Measurements from ENCODE around the gene D2HGDH. TPM values are rescaled to one million over a fixed set of nuclear protein-coding genes. Genes with fewer than 3 reads are reported as not detected.

The D2HGDH gene
- total RNA-seq, 3 donors from 2014 or later (not counting 1 experiment from before 2014, with no cell fraction given) = 28.9 to 45.5 (median 43.4) TPM

GRCh38 chr2:241689306-241689705, 45.1 kb upstream of the D2HGDH start:
- Histone ChIP-seq H3K36me3 (ENCODE audit: control insufficient read depth, insufficient read depth, low read length) (peaks cover 13% of the 10 kb centered on the region), H3K9me3 (ENCODE audit: control insufficient read depth, insufficient read depth, low read length) (no peaks in the 10 kb centered on the region), H3K4me1 (ENCODE audit: control insufficient read depth, insufficient read depth, low read length) (peaks cover 18% of the 10 kb centered on the region), H3K27me3 (ENCODE audit: control insufficient read depth, insufficient read depth, low read length) (no peaks in the 10 kb centered on the region), H3K27ac (ENCODE audit: low read length) (no peak overlapping the region), H3K4me3 (ENCODE audit: low read length) (no peak overlapping the region)
- TF ChIP-seq, protein P1, sequence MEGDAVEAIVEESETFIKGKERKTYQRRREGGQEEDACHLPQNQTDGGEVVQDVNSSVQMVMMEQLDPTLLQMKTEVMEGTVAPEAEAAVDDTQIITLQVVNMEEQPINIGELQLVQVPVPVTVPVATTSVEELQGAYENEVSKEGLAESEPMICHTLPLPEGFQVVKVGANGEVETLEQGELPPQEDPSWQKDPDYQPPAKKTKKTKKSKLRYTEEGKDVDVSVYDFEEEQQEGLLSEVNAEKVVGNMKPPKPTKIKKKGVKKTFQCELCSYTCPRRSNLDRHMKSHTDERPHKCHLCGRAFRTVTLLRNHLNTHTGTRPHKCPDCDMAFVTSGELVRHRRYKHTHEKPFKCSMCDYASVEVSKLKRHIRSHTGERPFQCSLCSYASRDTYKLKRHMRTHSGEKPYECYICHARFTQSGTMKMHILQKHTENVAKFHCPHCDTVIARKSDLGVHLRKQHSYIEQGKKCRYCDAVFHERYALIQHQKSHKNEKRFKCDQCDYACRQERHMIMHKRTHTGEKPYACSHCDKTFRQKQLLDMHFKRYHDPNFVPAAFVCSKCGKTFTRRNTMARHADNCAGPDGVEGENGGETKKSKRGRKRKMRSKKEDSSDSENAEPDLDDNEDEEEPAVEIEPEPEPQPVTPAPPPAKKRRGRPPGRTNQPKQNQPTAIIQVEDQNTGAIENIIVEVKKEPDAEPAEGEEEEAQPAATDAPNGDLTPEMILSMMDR (IDR thresholded peaks at IDR 0.05) = no peak
- H3K36me3 Mint-ChIP-seq = no peaks in the 10 kb centered on the region
- no peak for ATAC-seq
- peaks cover 24 to 28% of the 10 kb centered on the region in 2 donors for H3K4me1 Mint-ChIP-seq
- 84% methylated on average over 10 of the region's 10 CpGs for WGBS (ENCODE audit: insufficient coverage)
- intact Hi-C loops (cut with micrococcal nuclease) = loop anchor here (5.0 to 10.0 kb wide), 2 partner anchors 73 to 185 kb away; no protein-coding TSS in a partner anchor
- no peaks in the 10 kb centered on the region for H3K27me3 Mint-ChIP-seq (ENCODE audit: low read depth in 2 of 2)
- H3K27ac Mint-ChIP-seq = no peak overlapping the region
- H3K4me3 Mint-ChIP-seq = peak overlapping the region; percentile 35
- no peaks in the 10 kb centered on the region for H3K9me3 Mint-ChIP-seq
- no peak for DNase-seq

GRCh38 chr2:241690202-241690717, 44.2 kb upstream of the D2HGDH start:
- H3K4me3 ChIP-seq (ENCODE audit: low read length) = no peak overlapping the region
- intact Hi-C loops (cut with micrococcal nuclease) = no loop called here
- no peaks in the 10 kb centered on the region for H3K36me3 Mint-ChIP-seq
- no peaks in the 10 kb centered on the region for H3K27me3 ChIP-seq (ENCODE audit: control insufficient read depth, insufficient read depth, low read length)
- WGBS (ENCODE audit: insufficient coverage) = 87% methylated on average over 6 of the region's 6 CpGs
- peaks cover 13% of the 10 kb centered on the region for H3K36me3 ChIP-seq (ENCODE audit: control insufficient read depth, insufficient read depth, low read length)
- TF ChIP-seq, protein P1 (IDR thresholded peaks at IDR 0.05) = no peak
- no peak overlapping the region for H3K27ac Mint-ChIP-seq
- no peaks in the 10 kb centered on the region for H3K9me3 ChIP-seq (ENCODE audit: control insufficient read depth, insufficient read depth, low read length)
- H3K27me3 Mint-ChIP-seq (ENCODE audit: low read depth in 2 of 2) = no peaks in the 10 kb centered on the region
- H3K4me1 Mint-ChIP-seq = peaks cover 22 to 28% of the 10 kb centered on the region in 2 donors
- H3K9me3 Mint-ChIP-seq = no peaks in the 10 kb centered on the region
- no peak overlapping the region for H3K27ac ChIP-seq (ENCODE audit: low read length)
- H3K4me1 ChIP-seq (ENCODE audit: control insufficient read depth, insufficient read depth, low read length) = peaks cover 18% of the 10 kb centered on the region
- no peak for ATAC-seq
- no peak for DNase-seq
- no peak overlapping the region for H3K4me3 Mint-ChIP-seq

GRCh38 chr2:241692448-241692847, 42.0 kb upstream of the D2HGDH start:
- Mint-ChIP-seq H3K27ac (no peak overlapping the region), H3K9me3 (no peaks in the 10 kb centered on the region), H3K27me3 (ENCODE audit: low read depth in 2 of 2) (no peaks in the 10 kb centered on the region), H3K4me1 (peaks cover 13 to 16% of the 10 kb centered on the region in 2 donors), H3K4me3 (no peak overlapping the region), H3K36me3 (no peaks in the 10 kb centered on the region)
- DNase-seq (no peak), ATAC-seq (no peak)
- 96% methylated on average over 5 of the region's 6 CpGs for WGBS (ENCODE audit: insufficient coverage)
- H3K27ac ChIP-seq (ENCODE audit: low read length) = no peak overlapping the region
- no peaks in the 10 kb centered on the region for H3K27me3 ChIP-seq (ENCODE audit: control insufficient read depth, insufficient read depth, low read length)
- intact Hi-C loops (cut with micrococcal nuclease) = no loop called here
- no peaks in the 10 kb centered on the region for H3K9me3 ChIP-seq (ENCODE audit: control insufficient read depth, insufficient read depth, low read length)
- no peak overlapping the region for H3K4me3 ChIP-seq (ENCODE audit: low read length)
- peaks cover 11% of the 10 kb centered on the region for H3K4me1 ChIP-seq (ENCODE audit: control insufficient read depth, insufficient read depth, low read length)
- peaks cover 13% of the 10 kb centered on the region for H3K36me3 ChIP-seq (ENCODE audit: control insufficient read depth, insufficient read depth, low read length)
- TF ChIP-seq, protein P1 (IDR thresholded peaks at IDR 0.05) = no peak

GRCh38 chr2:241695651-241696050, 38.8 kb upstream of the D2HGDH start:
- Mint-ChIP-seq H3K9me3 (no peaks in the 10 kb centered on the region), H3K4me1 (no peaks in the 10 kb centered on the region), H3K36me3 (no peaks in the 10 kb centered on the region), H3K4me3 (no peak overlapping the region), H3K27me3 (ENCODE audit: low read depth in 2 of 2) (no peaks in the 10 kb centered on the region), H3K27ac (no peak overlapping the region)
- Histone ChIP-seq H3K9me3 (ENCODE audit: control insufficient read depth, insufficient read depth, low read length) (no peaks in the 10 kb centered on the region), H3K27ac (ENCODE audit: low read length) (no peak overlapping the region), H3K27me3 (ENCODE audit: control insufficient read depth, insufficient read depth, low read length) (no peaks in the 10 kb centered on the region), H3K4me3 (ENCODE audit: low read length) (no peak overlapping the region), H3K36me3 (ENCODE audit: control insufficient read depth, insufficient read depth, low read length) (peaks cover 6% of the 10 kb centered on the region), H3K4me1 (ENCODE audit: control insufficient read depth, insufficient read depth, low read length) (peaks cover under 1% of the 10 kb centered on the region)
- TF ChIP-seq, protein P1 (IDR thresholded peaks at IDR 0.05) = no peak
- 89% methylated on average over 4 of the region's 4 CpGs for WGBS (ENCODE audit: insufficient coverage)
- intact Hi-C loops (cut with micrococcal nuclease) = no loop called here
- no peak for ATAC-seq
- no peak for DNase-seq

Measured in natural killer cell (primary cell).